DND-41 (cell line): Measurements from ENCODE around the gene TRPV6.

ENCODE experiments used
- EZH2 ChIP-seq: IDR thresholded peaks from 3 replicates; pipeline ENCODE4 v1.6.1; 2012; ENCODE audit warnings: borderline replicate concordance, low read depth, mild to moderate bottlenecking, moderate library complexity, low read length, inconsistent platforms; ENCODE audit not compliant: severe bottlenecking
- TF ChIP-seq, protein P1 (sequence below): IDR thresholded peaks from 2 replicates; pipeline ENCODE4 v1.5.1; 2012; ENCODE audit warnings: borderline replicate concordance, low read length, moderate library complexity, mild to moderate bottlenecking; ENCODE audit not compliant: poor library complexity, severe bottlenecking; ENCODE audit errors: extremely low read depth

DNA sequence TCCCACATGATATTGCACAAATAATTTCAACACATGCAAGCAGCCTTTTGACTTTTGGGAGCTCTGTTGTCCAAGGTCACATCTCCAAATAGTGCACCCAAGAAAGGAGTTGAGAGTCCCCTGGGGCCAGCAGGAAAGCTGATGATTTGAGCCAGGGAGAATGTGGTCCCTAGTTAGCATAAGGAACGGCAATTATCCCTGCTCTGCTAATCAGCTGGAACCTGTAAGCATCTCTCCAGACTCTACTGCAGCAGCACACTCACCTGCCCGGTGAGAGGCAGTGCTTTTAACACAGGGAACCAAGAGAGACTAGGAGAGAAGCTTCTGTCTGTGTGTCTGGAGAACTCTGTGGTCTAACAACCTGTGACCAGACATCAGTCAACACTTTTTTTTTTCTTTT, 31.0 kb upstream of the TRPV6 start:
- TF ChIP-seq, protein P1, sequence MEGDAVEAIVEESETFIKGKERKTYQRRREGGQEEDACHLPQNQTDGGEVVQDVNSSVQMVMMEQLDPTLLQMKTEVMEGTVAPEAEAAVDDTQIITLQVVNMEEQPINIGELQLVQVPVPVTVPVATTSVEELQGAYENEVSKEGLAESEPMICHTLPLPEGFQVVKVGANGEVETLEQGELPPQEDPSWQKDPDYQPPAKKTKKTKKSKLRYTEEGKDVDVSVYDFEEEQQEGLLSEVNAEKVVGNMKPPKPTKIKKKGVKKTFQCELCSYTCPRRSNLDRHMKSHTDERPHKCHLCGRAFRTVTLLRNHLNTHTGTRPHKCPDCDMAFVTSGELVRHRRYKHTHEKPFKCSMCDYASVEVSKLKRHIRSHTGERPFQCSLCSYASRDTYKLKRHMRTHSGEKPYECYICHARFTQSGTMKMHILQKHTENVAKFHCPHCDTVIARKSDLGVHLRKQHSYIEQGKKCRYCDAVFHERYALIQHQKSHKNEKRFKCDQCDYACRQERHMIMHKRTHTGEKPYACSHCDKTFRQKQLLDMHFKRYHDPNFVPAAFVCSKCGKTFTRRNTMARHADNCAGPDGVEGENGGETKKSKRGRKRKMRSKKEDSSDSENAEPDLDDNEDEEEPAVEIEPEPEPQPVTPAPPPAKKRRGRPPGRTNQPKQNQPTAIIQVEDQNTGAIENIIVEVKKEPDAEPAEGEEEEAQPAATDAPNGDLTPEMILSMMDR, result no peak
- TF ChIP-seq EZH2, result no peak
